ENCODE data around the gene OSBPL10.

DNA sequence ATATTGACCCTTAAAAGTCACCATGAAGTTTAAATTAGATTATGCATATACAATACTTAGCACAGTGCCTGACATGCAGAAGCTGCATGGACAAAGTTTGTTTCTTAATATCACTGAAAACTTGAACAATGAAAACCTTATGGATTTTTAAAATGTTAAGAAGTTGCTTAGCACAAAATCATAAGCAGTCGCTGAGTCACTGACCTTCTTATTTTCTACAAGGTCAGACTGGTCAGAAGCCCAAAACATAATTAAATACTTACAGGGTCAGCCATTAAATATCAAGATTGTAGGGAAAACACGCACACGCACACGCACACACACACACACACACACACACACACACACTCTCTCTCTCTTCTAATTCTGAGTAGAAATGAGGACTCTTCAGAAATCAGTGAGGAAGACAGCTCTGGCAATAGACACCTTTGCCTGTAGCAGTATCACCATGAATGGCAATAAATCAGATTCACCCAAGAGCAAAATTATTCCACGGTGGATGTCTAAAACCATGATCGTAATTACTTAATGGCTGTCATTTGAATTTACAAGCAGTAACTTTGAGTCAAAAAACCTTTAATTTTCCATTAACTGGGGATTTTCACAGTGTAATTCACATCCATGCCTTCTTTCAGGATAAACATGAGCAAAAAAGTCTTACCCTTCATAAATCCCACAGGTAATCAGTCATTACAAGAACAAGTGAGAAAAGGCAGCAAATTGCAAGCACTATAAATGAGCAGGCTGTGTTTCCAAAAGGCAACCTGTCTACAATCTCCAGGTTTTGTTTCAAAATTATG is 147.5 kb downstream of the OSBPL10 start:
- TF ChIP-seq, protein P1, sequence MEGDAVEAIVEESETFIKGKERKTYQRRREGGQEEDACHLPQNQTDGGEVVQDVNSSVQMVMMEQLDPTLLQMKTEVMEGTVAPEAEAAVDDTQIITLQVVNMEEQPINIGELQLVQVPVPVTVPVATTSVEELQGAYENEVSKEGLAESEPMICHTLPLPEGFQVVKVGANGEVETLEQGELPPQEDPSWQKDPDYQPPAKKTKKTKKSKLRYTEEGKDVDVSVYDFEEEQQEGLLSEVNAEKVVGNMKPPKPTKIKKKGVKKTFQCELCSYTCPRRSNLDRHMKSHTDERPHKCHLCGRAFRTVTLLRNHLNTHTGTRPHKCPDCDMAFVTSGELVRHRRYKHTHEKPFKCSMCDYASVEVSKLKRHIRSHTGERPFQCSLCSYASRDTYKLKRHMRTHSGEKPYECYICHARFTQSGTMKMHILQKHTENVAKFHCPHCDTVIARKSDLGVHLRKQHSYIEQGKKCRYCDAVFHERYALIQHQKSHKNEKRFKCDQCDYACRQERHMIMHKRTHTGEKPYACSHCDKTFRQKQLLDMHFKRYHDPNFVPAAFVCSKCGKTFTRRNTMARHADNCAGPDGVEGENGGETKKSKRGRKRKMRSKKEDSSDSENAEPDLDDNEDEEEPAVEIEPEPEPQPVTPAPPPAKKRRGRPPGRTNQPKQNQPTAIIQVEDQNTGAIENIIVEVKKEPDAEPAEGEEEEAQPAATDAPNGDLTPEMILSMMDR (conservative IDR thresholded peaks at IDR 0.05; ENCODE audit: low read length), result no peak
- no peak for TF ChIP-seq EZH2phosphoT487 (IDR thresholded peaks at IDR 0.05; ENCODE audit: borderline replicate concordance)

Data from Loucy (cell line).